A549 (cell line): ENCODE measurements around the gene TAF5.

Source experiments
- CBX8 ChIP-seq: fragments of 200-600 bp; sonication (generic); IDR thresholded peaks from 2 replicates; pipeline ENCODE4 v1.6.1; 2016
- TF ChIP-seq, protein P1 (sequence below): fragments of >200 bp; sonication (Bioruptor Twin); formaldehyde crosslinking; IDR thresholded peaks from 3 replicates; pipeline ENCODE4 v1.5.1; 2016

DNA sequence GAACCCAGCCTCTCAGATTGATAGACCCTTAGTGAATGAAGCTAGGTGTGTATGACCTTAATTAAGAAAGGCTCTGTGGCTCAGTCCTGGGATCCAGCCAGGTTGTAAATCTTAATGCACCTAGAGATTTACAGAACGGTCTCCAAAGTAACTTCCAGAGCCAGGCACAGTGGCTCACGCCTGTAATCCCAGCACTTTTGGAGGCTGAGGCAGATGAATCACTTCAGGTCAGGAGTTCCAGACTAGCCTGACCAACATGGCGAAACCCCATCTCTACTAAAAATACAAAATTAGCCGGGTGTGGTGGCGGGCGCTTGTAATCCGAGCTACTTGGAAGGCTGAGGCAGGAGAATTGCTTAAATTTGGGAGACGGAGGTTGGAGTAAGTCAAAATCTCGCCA, 60.1 kb downstream of the TAF5 start:
- TF ChIP-seq, protein P1, sequence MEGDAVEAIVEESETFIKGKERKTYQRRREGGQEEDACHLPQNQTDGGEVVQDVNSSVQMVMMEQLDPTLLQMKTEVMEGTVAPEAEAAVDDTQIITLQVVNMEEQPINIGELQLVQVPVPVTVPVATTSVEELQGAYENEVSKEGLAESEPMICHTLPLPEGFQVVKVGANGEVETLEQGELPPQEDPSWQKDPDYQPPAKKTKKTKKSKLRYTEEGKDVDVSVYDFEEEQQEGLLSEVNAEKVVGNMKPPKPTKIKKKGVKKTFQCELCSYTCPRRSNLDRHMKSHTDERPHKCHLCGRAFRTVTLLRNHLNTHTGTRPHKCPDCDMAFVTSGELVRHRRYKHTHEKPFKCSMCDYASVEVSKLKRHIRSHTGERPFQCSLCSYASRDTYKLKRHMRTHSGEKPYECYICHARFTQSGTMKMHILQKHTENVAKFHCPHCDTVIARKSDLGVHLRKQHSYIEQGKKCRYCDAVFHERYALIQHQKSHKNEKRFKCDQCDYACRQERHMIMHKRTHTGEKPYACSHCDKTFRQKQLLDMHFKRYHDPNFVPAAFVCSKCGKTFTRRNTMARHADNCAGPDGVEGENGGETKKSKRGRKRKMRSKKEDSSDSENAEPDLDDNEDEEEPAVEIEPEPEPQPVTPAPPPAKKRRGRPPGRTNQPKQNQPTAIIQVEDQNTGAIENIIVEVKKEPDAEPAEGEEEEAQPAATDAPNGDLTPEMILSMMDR, result no peak
- no peak for TF ChIP-seq CBX8
